ENCODE data around the gene SMLR1.

The SMLR1 gene

GRCh38 chr6:130853555-130854183 lies 26.5 kb downstream of the SMLR1 start:
- no peak for DNase-seq

GRCh38 chr6:130858054-130858453 lies 30.8 kb downstream of the SMLR1 start:
- no peak for DNase-seq

- DNase-seq, result no peak
These were observed 31.4 kb downstream of the SMLR1 start for GRCh38 chr6:130858498-130859160.

- no peak for DNase-seq
These were observed 32.1 kb downstream of the SMLR1 start for GRCh38 chr6:130859161-130859867.

- no peak for DNase-seq
These were observed 35.2 kb downstream of the SMLR1 start for GRCh38 chr6:130862370-130862769.

- peak in 1 of 2 experiments; percentile 1 for DNase-seq
These were observed 36.4 kb downstream of the SMLR1 start for GRCh38 chr6:130863415-130864230.

- no peak for DNase-seq
These were observed 37.1 kb downstream of the SMLR1 start for GRCh38 chr6:130864344-130864743.

GRCh38 chr6:130865793-130866192 lies 38.6 kb downstream of the SMLR1 start:
- DNase-seq, result no peak

- no peak for DNase-seq
These were observed 42.5 kb downstream of the SMLR1 start for GRCh38 chr6:130869681-130870080.

GRCh38 chr6:130870179-130870880 lies 43.1 kb downstream of the SMLR1 start:
- DNase-seq, result no peak

GRCh38 chr6:130872250-130873095 lies 45.3 kb downstream of the SMLR1 start:
- peak; percentile 39 to 42 for DNase-seq

- DNase-seq, result no peak
These were observed 46.5 kb downstream of the SMLR1 start for GRCh38 chr6:130873746-130874145.

- DNase-seq, result no peak
These were observed 52.6 kb downstream of the SMLR1 start for GRCh38 chr6:130879826-130880225.

GRCh38 chr6:130882370-130882769 lies 55.2 kb downstream of the SMLR1 start:
- no peak for DNase-seq

GRCh38 chr6:130885392-130886192 lies 58.4 kb downstream of the SMLR1 start:
- DNase-seq, result peak; percentile 59 to 61
